ENCODE measurements around the gene DHRSX. TPM values are rescaled to one million over a fixed set of nuclear protein-coding genes. Genes with fewer than 3 reads are reported as not detected.

Gene DHRSX
- polyA plus RNA-seq, 2 of the 4 experiments (the other 2 are of a cell fraction), result 32.1 to 56.3 TPM

- TF ChIP-seq, protein P1, sequence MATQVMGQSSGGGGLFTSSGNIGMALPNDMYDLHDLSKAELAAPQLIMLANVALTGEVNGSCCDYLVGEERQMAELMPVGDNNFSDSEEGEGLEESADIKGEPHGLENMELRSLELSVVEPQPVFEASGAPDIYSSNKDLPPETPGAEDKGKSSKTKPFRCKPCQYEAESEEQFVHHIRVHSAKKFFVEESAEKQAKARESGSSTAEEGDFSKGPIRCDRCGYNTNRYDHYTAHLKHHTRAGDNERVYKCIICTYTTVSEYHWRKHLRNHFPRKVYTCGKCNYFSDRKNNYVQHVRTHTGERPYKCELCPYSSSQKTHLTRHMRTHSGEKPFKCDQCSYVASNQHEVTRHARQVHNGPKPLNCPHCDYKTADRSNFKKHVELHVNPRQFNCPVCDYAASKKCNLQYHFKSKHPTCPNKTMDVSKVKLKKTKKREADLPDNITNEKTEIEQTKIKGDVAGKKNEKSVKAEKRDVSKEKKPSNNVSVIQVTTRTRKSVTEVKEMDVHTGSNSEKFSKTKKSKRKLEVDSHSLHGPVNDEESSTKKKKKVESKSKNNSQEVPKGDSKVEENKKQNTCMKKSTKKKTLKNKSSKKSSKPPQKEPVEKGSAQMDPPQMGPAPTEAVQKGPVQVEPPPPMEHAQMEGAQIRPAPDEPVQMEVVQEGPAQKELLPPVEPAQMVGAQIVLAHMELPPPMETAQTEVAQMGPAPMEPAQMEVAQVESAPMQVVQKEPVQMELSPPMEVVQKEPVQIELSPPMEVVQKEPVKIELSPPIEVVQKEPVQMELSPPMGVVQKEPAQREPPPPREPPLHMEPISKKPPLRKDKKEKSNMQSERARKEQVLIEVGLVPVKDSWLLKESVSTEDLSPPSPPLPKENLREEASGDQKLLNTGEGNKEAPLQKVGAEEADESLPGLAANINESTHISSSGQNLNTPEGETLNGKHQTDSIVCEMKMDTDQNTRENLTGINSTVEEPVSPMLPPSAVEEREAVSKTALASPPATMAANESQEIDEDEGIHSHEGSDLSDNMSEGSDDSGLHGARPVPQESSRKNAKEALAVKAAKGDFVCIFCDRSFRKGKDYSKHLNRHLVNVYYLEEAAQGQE (IDR thresholded peaks at IDR 0.05), result no peak
- TF ChIP-seq RCOR1 (IDR thresholded peaks at IDR 0.05; ENCODE audit: low read depth, low read length) (no peak), HEYL (CRISPR knock-in tag; IDR thresholded peaks at IDR 0.05) (no peak), CBX8 (IDR thresholded peaks at IDR 0.05) (no peak), HMGXB4 (CRISPR knock-in tag; IDR thresholded peaks at IDR 0.05; ENCODE audit: borderline replicate concordance) (no peak)
Measured at GRCh38 chrX:2187352-2188115, 313.2 kb downstream of the DHRSX start (continued).

DNA sequence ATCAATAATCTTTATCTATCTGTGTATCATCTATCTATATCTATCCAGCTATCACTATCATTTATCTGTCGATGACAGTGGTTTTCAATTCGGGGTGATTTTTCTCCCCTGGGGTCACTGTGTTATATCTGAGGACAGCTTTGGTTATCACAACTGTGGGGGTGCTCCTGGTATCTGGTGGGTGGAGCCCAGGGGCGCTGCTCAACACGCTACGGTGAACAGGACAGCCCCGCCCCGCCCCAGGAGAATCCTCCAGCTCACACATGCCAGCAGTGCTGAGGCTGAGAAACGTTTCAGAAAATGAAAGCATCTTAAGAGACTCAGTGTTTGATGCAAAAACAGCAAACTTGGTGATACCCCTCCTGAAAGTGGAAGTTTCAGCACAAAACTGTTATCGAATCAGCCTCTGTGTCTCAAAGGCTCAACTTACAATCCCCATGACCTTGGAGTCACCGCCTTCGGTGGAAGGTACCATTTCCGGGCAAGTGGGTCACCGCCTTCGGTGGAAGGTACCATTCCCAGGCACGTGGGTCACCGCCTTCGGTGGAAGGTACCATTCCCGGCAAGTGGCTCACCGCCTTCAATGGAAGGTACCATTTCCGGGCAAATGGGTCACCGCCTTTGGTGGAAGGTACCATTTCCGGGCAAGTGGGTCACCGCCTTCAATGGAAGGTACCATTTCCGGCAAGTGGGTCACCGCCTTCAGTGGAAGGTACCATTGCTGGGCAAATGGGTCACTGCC, 315.3 kb downstream of the DHRSX start:
- ATAC-seq (no peak), DNase-seq (ENCODE audit: low read depth in 1 of 2, low spot score in 1 of 2) (peak in 1 of 2 experiments; percentile 44), FAIRE-seq (no peak)
- Histone ChIP-seq H3K4me2 (no peak overlapping the region), H3K4me1 (peaks cover 34% of the 10 kb centered on the region), H3K27ac (no peak overlapping the region; a peak in 1 of 6 replicates), H3K4me3 (no peak overlapping the region), H3K9me3 (peaks cover 17% of the 10 kb centered on the region)
- ChIA-PET POLR2A (no interaction called here), CTCF (no interaction called here)
- TF ChIP-seq GATA3 (IDR thresholded peaks at IDR 0.05; ENCODE audit: borderline replicate concordance) (no peak), POLR2A (IDR thresholded peaks at IDR 0.05; ENCODE audit: low read length) (no peak), ESRRA (IDR thresholded peaks at IDR 0.05; ENCODE audit: borderline replicate concordance, low read length) (no peak)
- WGBS (ENCODE audit: missing lambda C conversion rate), result 87% methylated on average over 21 of the region's 25 CpGs

DNA sequence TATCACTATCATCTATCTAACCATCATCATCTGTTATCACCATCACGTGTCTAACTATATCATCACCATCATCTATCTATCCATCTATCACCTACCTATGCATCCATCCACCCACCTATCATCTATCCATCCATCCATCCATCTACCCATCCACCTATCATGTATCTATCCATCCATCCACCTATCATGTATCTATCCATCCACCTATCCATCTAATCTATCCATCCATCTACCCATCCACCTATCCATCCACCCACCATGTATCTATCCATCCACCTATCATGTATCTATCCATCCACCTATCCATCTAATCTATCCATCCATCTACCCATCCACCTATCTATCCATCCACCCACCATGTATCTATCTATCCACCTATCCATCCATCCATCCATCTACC, 316.7 kb downstream of the DHRSX start:
- Histone ChIP-seq H3K27ac (peak overlapping the region; percentile 71 to 77; a peak in 2 of 6 replicates), H3K4me2 (peak overlapping the region; percentile 78; the same call in 1 of the 3 replicates), H3K4me3 (no peak overlapping the region), H3K9me3 (peaks cover 17% of the 10 kb centered on the region), H3K4me1 (peaks cover 40% of the 10 kb centered on the region)
- ChIA-PET POLR2A (no interaction called here), CTCF (no interaction called here)
- 78% methylated on average over 1 of the region's 1 CpG for WGBS (ENCODE audit: missing lambda C conversion rate)
- FAIRE-seq (no peak), DNase-seq (ENCODE audit: low read depth in 1 of 2, low spot score in 1 of 2) (no peak), ATAC-seq (no peak)
- TF ChIP-seq, protein P2, sequence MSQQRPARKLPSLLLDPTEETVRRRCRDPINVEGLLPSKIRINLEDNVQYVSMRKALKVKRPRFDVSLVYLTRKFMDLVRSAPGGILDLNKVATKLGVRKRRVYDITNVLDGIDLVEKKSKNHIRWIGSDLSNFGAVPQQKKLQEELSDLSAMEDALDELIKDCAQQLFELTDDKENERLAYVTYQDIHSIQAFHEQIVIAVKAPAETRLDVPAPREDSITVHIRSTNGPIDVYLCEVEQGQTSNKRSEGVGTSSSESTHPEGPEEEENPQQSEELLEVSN (IDR thresholded peaks at IDR 0.05; ENCODE audit: borderline replicate concordance, low read depth), result no peak
- TF ChIP-seq ELK1 (IDR thresholded peaks at IDR 0.05; ENCODE audit: low read depth, low read length), result no peak
- TF ChIP-seq, protein P3, sequence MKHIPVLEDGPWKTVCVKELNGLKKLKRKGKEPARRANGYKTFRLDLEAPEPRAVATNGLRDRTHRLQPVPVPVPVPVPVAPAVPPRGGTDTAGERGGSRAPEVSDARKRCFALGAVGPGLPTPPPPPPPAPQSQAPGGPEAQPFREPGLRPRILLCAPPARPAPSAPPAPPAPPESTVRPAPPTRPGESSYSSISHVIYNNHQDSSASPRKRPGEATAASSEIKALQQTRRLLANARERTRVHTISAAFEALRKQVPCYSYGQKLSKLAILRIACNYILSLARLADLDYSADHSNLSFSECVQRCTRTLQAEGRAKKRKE (CRISPR knock-in tag; IDR thresholded peaks at IDR 0.05; ENCODE audit: low read depth), result no peak
- no peak for TF ChIP-seq KDM1A (IDR thresholded peaks at IDR 0.05; ENCODE audit: low read depth)
- no peak for TF ChIP-seq RAD21 (conservative IDR thresholded peaks at IDR 0.05 in 1 of 2, IDR thresholded peaks at IDR 0.05 in 1 of 2)
- no peak for TF ChIP-seq SREBF2 (IDR thresholded peaks at IDR 0.05)
- TF ChIP-seq HOXB5 (CRISPR knock-in tag; IDR thresholded peaks at IDR 0.05), result no peak

Data from A549 (cell line).